IPS-11a (cell line): ENCODE data around the gene RYR3.

Experiments
- H3K4me3 ChIP-seq: one replicate; pipeline ENCODE4 v1.5.1; 2013; ENCODE audit warnings: low read depth, low read length, control low read depth

RYR3 gene

DNA sequence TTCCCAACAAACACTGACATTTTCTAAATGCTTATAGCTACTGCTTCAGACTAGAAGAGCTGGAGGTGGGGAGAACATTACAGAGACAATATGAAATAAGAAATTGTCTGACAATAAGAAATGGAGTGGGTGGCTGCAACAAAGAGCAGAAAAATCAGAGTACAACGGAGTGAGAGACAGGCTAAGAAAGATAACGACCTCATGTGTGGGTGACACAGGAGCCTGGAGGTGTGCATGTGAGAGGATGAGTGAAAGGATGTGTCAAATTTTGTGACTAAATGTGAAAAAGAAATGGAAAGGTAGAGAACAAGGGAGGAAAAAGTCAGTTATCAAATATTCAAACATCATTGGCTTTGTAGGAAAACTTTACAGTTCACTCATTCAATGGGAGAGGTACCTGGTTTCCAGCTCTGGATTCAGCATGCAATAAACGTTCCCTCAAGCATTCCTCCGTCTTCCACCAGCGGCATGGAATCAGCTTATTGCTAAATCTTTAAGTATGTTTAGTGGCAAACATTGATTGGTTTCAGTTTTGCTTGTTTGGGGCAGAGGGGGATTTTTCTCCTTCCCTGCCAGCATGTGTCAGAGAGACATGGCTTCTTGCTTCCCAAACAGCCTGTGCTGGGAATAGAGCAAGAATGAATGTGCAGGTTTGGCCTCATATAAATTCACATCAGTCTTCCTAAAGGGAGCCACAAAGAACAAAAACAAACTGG, 553.8 kb downstream of the RYR3 start:
- H3K4me3 ChIP-seq, result no peak overlapping the region

DNA sequence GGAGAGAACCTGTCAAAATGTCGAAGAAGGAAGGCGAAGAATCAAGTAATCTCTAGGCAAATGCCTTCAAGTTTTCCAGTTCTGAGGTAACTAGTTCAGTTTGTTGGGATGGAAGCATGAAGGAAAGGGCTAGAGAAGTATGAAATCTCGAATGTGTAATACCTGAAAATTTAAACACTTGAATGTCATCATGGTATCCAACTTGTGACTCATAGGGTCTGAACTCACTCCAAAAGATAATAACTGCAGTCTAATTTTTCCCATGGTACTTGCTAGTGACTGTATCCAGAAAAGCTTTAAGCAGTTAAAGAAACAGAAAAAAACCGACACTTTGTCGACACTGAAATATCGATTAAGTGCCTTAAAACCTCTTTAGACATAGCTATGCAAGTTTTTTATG, 554.6 kb downstream of the RYR3 start:
- no peak overlapping the region for H3K4me3 ChIP-seq

GRCh38 chr15:33866101-33866737, 555.5 kb downstream of the RYR3 start:
- no peak overlapping the region for H3K4me3 ChIP-seq

DNA sequence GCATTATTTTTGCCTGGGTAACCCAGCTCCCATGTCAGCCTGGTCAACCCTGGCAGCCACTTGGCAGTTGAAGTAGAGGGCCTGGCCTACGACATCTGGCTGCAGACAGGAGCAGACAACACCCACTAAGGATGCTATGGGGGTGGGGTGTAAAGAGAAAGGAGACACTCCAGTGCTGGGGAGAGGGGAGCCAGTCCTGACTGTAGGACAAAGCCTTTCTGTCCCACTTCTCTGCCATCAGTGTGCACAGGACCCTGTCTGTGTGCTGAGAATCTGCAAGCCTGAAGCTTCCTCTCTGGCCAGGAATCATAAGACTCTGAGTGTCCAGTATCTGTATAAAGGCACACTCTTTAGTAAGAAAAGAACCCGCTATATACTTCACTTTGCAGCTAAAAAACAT, 561.2 kb downstream of the RYR3 start:
- H3K4me3 ChIP-seq, result no peak overlapping the region

DNA sequence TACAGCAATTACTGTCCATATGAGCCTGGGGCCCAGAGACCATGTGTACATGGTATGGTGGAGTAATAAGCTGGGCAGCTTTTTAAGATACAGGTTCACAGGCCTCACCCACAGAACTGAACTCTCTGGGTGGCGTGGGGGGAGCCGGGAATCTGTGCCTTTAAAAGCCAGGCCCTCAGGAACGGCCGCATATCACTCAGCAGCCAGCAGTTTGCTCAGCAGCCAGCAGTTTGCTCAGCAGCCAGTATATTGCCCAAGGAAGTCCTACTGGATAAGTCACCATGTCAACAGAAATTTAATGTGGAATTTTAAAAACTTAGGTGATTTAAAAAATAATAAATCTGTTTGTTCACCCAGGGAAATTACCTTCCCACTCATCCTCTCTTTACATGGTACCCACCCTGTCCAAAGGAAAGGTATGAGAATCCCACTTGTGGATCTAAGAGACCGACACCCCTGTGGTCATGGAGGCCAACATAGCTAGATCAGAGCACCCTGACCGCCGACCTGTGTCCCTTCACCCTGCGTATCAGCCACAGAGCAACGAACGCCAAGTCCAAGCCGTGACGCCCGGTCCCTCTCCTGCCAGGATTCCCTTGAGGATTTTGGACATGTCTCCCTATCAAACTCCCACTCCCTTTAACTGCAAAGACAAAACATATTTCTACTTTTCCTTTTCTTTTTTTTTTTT, 561.8 kb downstream of the RYR3 start:
- no peak overlapping the region for H3K4me3 ChIP-seq

- H3K4me3 ChIP-seq, result no peak overlapping the region
Measured at GRCh38 chr15:33874156-33874555, 563.4 kb downstream of the RYR3 start.

DNA sequence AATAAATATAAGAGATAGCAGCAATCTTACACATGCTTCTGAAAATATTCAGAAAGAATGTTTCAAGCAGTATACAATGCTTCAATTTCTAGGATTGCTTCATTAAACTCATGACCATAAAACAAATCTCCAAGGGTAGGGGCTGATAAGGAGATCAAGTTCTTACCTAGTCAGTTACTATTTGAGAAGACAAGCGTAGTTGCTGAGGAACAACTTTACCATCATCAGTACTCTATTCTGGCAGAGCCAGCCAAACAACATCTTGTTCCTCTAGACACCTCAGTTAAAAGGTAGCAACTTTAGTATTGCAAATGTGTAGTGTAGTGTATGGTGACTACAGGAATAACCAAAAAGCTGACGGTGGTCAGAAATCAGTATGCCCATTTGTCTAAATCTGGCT, 572.2 kb downstream of the RYR3 start:
- H3K4me3 ChIP-seq, result no peak overlapping the region

- H3K4me3 ChIP-seq, result no peak overlapping the region
Measured at GRCh38 chr15:33888176-33888575, 577.4 kb downstream of the RYR3 start.

DNA sequence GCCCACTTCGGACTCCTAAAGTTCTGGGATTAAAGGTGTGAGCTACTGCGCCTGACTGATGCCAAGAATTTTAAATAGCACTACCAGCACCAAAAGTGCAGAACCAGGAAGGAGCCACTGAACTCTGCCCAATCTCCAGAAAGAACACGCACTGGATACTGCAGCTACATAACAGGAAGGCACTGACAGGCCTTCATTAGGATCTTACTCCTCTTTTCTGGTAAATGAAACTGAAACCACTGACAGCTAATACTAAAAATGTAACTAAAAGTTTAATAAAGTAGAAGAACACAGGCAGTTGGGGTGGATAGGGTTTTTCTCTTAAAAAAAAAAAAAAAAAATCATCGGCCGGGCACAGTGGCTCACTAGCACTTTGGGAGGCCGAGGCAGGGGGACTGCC, 583.4 kb downstream of the RYR3 start:
- no peak overlapping the region for H3K4me3 ChIP-seq

DNA sequence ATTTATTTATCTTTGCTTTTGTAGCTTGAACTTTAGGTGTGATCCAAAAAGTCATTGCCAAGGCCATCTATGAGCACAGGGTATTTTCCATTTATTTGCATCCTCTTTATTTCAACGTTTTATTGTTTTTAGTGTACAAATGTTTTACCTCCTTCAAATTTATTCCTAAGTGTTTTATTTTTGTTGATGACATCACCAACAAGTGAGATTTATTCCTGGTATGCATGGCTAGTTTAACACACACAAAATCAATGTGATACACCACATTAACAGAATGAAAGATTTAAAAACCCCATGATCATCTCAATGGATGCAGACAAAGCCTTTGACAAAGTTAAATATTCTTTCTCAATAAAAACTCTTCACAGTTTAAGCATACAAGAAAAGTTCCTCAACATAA, 591.3 kb downstream of the RYR3 start:
- H3K4me3 ChIP-seq, result no peak overlapping the region

DNA sequence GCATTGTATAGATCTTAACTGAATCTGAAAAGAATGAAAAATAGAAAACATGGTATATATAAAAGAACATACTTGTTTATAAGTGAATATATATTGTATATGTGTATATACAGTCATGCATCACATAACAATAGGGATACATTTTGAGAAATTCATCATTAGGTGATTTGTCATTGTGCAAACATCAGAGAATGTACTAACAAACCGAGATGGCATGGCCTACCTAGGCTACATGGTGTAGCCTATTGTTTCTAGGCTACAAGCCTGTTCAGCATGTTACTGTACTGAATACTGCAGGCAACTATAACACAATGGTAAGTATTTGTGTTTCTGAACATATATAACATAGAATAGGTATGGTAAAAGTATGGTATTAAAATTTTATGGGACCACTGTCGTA, 592.9 kb downstream of the RYR3 start:
- no peak overlapping the region for H3K4me3 ChIP-seq

DNA sequence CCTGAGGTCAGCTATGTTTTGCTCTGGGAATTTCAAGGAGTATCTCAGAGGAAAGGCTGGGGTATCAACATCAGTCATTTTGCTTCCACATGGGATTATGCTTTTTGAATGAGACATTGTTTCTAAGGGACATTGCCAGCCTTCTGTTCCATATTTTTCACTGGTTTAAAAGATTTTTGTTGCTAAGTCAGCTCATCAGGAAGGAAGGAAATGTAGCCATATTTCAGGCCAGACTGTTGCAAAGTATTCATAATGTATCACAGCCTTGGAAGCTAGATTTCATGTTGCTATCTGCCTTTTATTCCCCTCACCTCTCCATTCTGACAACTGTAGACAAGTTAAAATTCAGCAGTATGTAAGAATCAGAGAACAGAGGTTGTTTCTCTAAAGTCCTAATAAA, 596.6 kb downstream of the RYR3 start:
- H3K4me3 ChIP-seq, result no peak overlapping the region

- H3K4me3 ChIP-seq, result no peak overlapping the region
Measured at GRCh38 chr15:33908406-33908805, 597.6 kb downstream of the RYR3 start.

GRCh38 chr15:33910741-33911140, 600.0 kb downstream of the RYR3 start:
- no peak overlapping the region for H3K4me3 ChIP-seq

DNA sequence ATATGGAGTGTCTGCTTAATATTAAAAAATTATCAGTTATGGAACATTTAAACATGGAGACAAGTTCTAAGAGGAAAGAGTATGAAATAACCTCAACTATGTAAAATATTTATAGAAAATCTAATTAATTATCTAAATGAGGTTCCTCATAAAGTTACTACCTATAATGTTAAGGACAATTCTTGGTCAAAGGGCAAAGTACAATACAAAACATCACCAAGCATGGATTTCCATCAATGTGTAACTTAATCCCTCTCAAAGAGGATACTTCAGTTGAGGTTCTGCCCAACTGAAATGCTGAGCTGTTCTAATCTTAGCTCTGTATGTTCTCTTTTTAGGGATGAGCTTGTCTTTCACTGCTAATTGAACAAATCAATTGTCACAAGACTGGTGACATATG, 601.6 kb downstream of the RYR3 start:
- no peak overlapping the region for H3K4me3 ChIP-seq

- H3K4me3 ChIP-seq, result no peak overlapping the region
Measured at GRCh38 chr15:33913459-33913858, 602.7 kb downstream of the RYR3 start.
